ENCODE results near the gene SLCO4A1.

SLCO4A1 gene

GRCh38 chr20:62642051-62642665 is at the start of gene SLCO4A1:
Gene SLCO4A1, plus strand, starts transcription at chr20:62642503. Its CDS starts 13,952 bp downstream, at chr20:62656455.
- H3K4me1 ChIP-seq (ENCODE audit: control insufficient read depth, insufficient read depth, low read length), result peaks cover 14% of the 10 kb centered on the region
- peak within 1 kb of the TSS; percentile 63 for H3K4me3 ChIP-seq (ENCODE audit: low read depth, low read length)
- no peak within 1 kb of the TSS for H3K27ac ChIP-seq (ENCODE audit: low read depth, low read length)
- no peaks in the 10 kb centered on the region for H3K36me3 ChIP-seq (ENCODE audit: control insufficient read depth, insufficient read depth, low read length)
- H3K27me3 ChIP-seq (ENCODE audit: control insufficient read depth, insufficient read depth, low read length), result peaks cover 99% of the 10 kb centered on the region
- peak within 1 kb of the TSS; percentile 7 for H3K9ac ChIP-seq (ENCODE audit: low read length)
- no peaks in the 10 kb centered on the region for H3K9me3 ChIP-seq (ENCODE audit: control insufficient read depth, insufficient read depth, low read depth, low read length)

GRCh38 chr20:62592506-62593177 is 49.7 kb upstream of the SLCO4A1 start:
- no peak overlapping the region for H3K9ac ChIP-seq (ENCODE audit: low read length)
- H3K4me3 ChIP-seq (ENCODE audit: low read depth, low read length), result no peak overlapping the region
- H3K27ac ChIP-seq (ENCODE audit: low read depth, low read length), result no peak overlapping the region
- H3K4me1 ChIP-seq (ENCODE audit: control insufficient read depth, insufficient read depth, low read length), result no peaks in the 10 kb centered on the region; the same call in 1 of the 2 replicates
- no peaks in the 10 kb centered on the region for H3K36me3 ChIP-seq (ENCODE audit: control insufficient read depth, insufficient read depth, low read length)
- peaks cover 30% of the 10 kb centered on the region; the same call in 1 of the 2 replicates for H3K27me3 ChIP-seq (ENCODE audit: control insufficient read depth, insufficient read depth, low read length)
- H3K9me3 ChIP-seq (ENCODE audit: control insufficient read depth, insufficient read depth, low read depth, low read length), result no peaks in the 10 kb centered on the region

- H3K9me3 ChIP-seq (ENCODE audit: control insufficient read depth, insufficient read depth, low read depth, low read length), result no peaks in the 10 kb centered on the region
- H3K27me3 ChIP-seq (ENCODE audit: control insufficient read depth, insufficient read depth, low read length), result peaks cover 34% of the 10 kb centered on the region; the same call in 1 of the 2 replicates
- H3K27ac ChIP-seq (ENCODE audit: low read depth, low read length), result no peak overlapping the region
- H3K4me1 ChIP-seq (ENCODE audit: control insufficient read depth, insufficient read depth, low read length), result no peaks in the 10 kb centered on the region; the same call in 1 of the 2 replicates
- H3K9ac ChIP-seq (ENCODE audit: low read length), result no peak overlapping the region
- no peak overlapping the region for H3K4me3 ChIP-seq (ENCODE audit: low read depth, low read length)
- H3K36me3 ChIP-seq (ENCODE audit: control insufficient read depth, insufficient read depth, low read length), result no peaks in the 10 kb centered on the region
Observed at GRCh38 chr20:62593616-62594015, 48.7 kb upstream of the SLCO4A1 start.

GRCh38 chr20:62595069-62595468 is 47.2 kb upstream of the SLCO4A1 start:
- Histone ChIP-seq H3K9ac (ENCODE audit: low read length) (no peak overlapping the region), H3K4me3 (ENCODE audit: low read depth, low read length) (no peak overlapping the region), H3K36me3 (ENCODE audit: control insufficient read depth, insufficient read depth, low read length) (no peaks in the 10 kb centered on the region), H3K27ac (ENCODE audit: low read depth, low read length) (no peak overlapping the region), H3K9me3 (ENCODE audit: control insufficient read depth, insufficient read depth, low read depth, low read length) (no peaks in the 10 kb centered on the region), H3K27me3 (ENCODE audit: control insufficient read depth, insufficient read depth, low read length) (peaks cover 34% of the 10 kb centered on the region; the same call in 1 of the 2 replicates), H3K4me1 (ENCODE audit: control insufficient read depth, insufficient read depth, low read length) (no peaks in the 10 kb centered on the region)

GRCh38 chr20:62595491-62595890 is 46.8 kb upstream of the SLCO4A1 start:
- Histone ChIP-seq H3K4me1 (ENCODE audit: control insufficient read depth, insufficient read depth, low read length) (no peaks in the 10 kb centered on the region), H3K9me3 (ENCODE audit: control insufficient read depth, insufficient read depth, low read depth, low read length) (no peaks in the 10 kb centered on the region), H3K4me3 (ENCODE audit: low read depth, low read length) (no peak overlapping the region), H3K27me3 (ENCODE audit: control insufficient read depth, insufficient read depth, low read length) (peaks cover 34% of the 10 kb centered on the region; the same call in 1 of the 2 replicates), H3K36me3 (ENCODE audit: control insufficient read depth, insufficient read depth, low read length) (no peaks in the 10 kb centered on the region), H3K27ac (ENCODE audit: low read depth, low read length) (no peak overlapping the region), H3K9ac (ENCODE audit: low read length) (no peak overlapping the region)

- Histone ChIP-seq H3K9ac (ENCODE audit: low read length) (no peak overlapping the region), H3K36me3 (ENCODE audit: control insufficient read depth, insufficient read depth, low read length) (no peaks in the 10 kb centered on the region), H3K27ac (ENCODE audit: low read depth, low read length) (no peak overlapping the region), H3K4me1 (ENCODE audit: control insufficient read depth, insufficient read depth, low read length) (no peaks in the 10 kb centered on the region), H3K9me3 (ENCODE audit: control insufficient read depth, insufficient read depth, low read depth, low read length) (no peaks in the 10 kb centered on the region), H3K27me3 (ENCODE audit: control insufficient read depth, insufficient read depth, low read length) (peaks cover 34% of the 10 kb centered on the region; the same call in 1 of the 2 replicates), H3K4me3 (ENCODE audit: low read depth, low read length) (no peak overlapping the region)
Observed at GRCh38 chr20:62596486-62596885, 45.8 kb upstream of the SLCO4A1 start.

- Histone ChIP-seq H3K36me3 (ENCODE audit: control insufficient read depth, insufficient read depth, low read length) (no peaks in the 10 kb centered on the region), H3K9ac (ENCODE audit: low read length) (no peak overlapping the region), H3K4me3 (ENCODE audit: low read depth, low read length) (no peak overlapping the region), H3K27me3 (ENCODE audit: control insufficient read depth, insufficient read depth, low read length) (peaks cover 34% of the 10 kb centered on the region; the same call in 1 of the 2 replicates), H3K27ac (ENCODE audit: low read depth, low read length) (no peak overlapping the region), H3K4me1 (ENCODE audit: control insufficient read depth, insufficient read depth, low read length) (no peaks in the 10 kb centered on the region), H3K9me3 (ENCODE audit: control insufficient read depth, insufficient read depth, low read depth, low read length) (no peaks in the 10 kb centered on the region)
Observed at GRCh38 chr20:62596921-62597320, 45.4 kb upstream of the SLCO4A1 start.

- no peak overlapping the region for H3K27ac ChIP-seq (ENCODE audit: low read depth, low read length)
- H3K9ac ChIP-seq (ENCODE audit: low read length), result no peak overlapping the region
Observed at GRCh38 chr20:62597416-62598115, 44.7 kb upstream of the SLCO4A1 start.

GRCh38 chr20:62598761-62599194 is 43.5 kb upstream of the SLCO4A1 start:
- H3K4me1 ChIP-seq (ENCODE audit: control insufficient read depth, insufficient read depth, low read length), result 0 out of 2 replicates have a peak, but pooled peaks cover 7% of the 10 kb centered on the region
- peaks cover 31% of the 10 kb centered on the region; the same call in 1 of the 2 replicates for H3K27me3 ChIP-seq (ENCODE audit: control insufficient read depth, insufficient read depth, low read length)
- H3K27ac ChIP-seq (ENCODE audit: low read depth, low read length), result no peak overlapping the region

More at GRCh38 chr20:62597416-62598115, 44.7 kb upstream of the SLCO4A1 start:
- H3K4me1 ChIP-seq (ENCODE audit: control insufficient read depth, insufficient read depth, low read length), result no peaks in the 10 kb centered on the region
- no peaks in the 10 kb centered on the region for H3K36me3 ChIP-seq (ENCODE audit: control insufficient read depth, insufficient read depth, low read length)
- H3K9me3 ChIP-seq (ENCODE audit: control insufficient read depth, insufficient read depth, low read depth, low read length), result no peaks in the 10 kb centered on the region
- H3K4me3 ChIP-seq (ENCODE audit: low read depth, low read length), result no peak overlapping the region
- peaks cover 34% of the 10 kb centered on the region; the same call in 1 of the 2 replicates for H3K27me3 ChIP-seq (ENCODE audit: control insufficient read depth, insufficient read depth, low read length)

GRCh38 chr20:62599216-62600110 is 42.8 kb upstream of the SLCO4A1 start:
- H3K9ac ChIP-seq (ENCODE audit: low read length), result no peak overlapping the region
- H3K4me1 ChIP-seq (ENCODE audit: control insufficient read depth, insufficient read depth, low read length), result 0 out of 2 replicates have a peak, but pooled peaks cover 7% of the 10 kb centered on the region
- no peak overlapping the region for H3K4me3 ChIP-seq (ENCODE audit: low read depth, low read length)

More at GRCh38 chr20:62598761-62599194, 43.5 kb upstream of the SLCO4A1 start:
- Histone ChIP-seq H3K36me3 (ENCODE audit: control insufficient read depth, insufficient read depth, low read length) (no peaks in the 10 kb centered on the region), H3K9ac (ENCODE audit: low read length) (no peak overlapping the region), H3K9me3 (ENCODE audit: control insufficient read depth, insufficient read depth, low read depth, low read length) (no peaks in the 10 kb centered on the region), H3K4me3 (ENCODE audit: low read depth, low read length) (no peak overlapping the region)

More at GRCh38 chr20:62599216-62600110, 42.8 kb upstream of the SLCO4A1 start:
- Histone ChIP-seq H3K9me3 (ENCODE audit: control insufficient read depth, insufficient read depth, low read depth, low read length) (no peaks in the 10 kb centered on the region), H3K27me3 (ENCODE audit: control insufficient read depth, insufficient read depth, low read length) (peaks cover 28% of the 10 kb centered on the region; the same call in 1 of the 2 replicates), H3K27ac (ENCODE audit: low read depth, low read length) (no peak overlapping the region), H3K36me3 (ENCODE audit: control insufficient read depth, insufficient read depth, low read length) (no peaks in the 10 kb centered on the region)

Measured in HUES6 (cell line).